HepG2 (cell line): ENCODE measurements around the gene H19. TPM values are rescaled to one million over a fixed set of nuclear protein-coding genes. Genes with fewer than 3 reads are reported as not detected.

Source experiments
- ATAC-seq: fragments of 200-7000 bp; cut with Tn5 transposase; 3 replicates; pipeline ENCODE4 v1.9.1; 2020; ENCODE audit warnings: mild to moderate bottlenecking, moderate library complexity
- BruUV-seq: library from RNA; stranded (reverse); fragments of 400-500 nt; replicated peaks from 2 replicates; lab custom pipeline; 2021; lab: Mats Ljungman, UMichigan
- CTCF ChIA-PET: fragments of 300-600 bp; formaldehyde crosslinking; extraction: SDS; loops from one replicate; lab custom pipeline; 2021; ENCODE audit warnings: low total read pairs, inconsistent platforms, low intra/inter-chr PET ratio; lab: Yijun Ruan, JAX
- POLR2A ChIA-PET: fragments of 350-600 bp; sonication (Branson Sonifier 250); formaldehyde crosslinking; loops from one replicate; lab custom pipeline; 2020; ENCODE audit warnings: antibody characterized with exemption, inconsistent platforms; lab: Yijun Ruan, JAX
- DNase-seq: peaks from one replicate; pipeline ENCODE4 v3.0.0-alpha.2; 2015; ENCODE audit warnings: low spot score
- FAIRE-seq: peaks from 3 replicates; lab custom pipeline; 2011; peaks lifted over from hg19 to GRCh38; lab: Jason Lieb, UNC
- H2AFZ ChIP-seq: one replicate; pipeline ENCODE4 v1.6.1; 2011; ENCODE audit warnings: low read length, inconsistent platforms
- H3K27ac ChIP-seq: fragments of 300-600 bp; 3 replicates; pipeline ENCODE4 v1.8.0; 2011; ENCODE audit warnings: mixed run types, mild to moderate bottlenecking, mixed read lengths, low read length, inconsistent platforms; ENCODE audit not compliant: insufficient read depth; ENCODE audit errors: extremely low read length
- H3K27me3 ChIP-seq, 2 experiments: fragments of 200-600 bp in 1 of 2; 2 replicates in 1 of 2; 3 replicates in 1 of 2; pipeline versions ENCODE4 v1.6.0 to v1.8.0; 2011; ENCODE audit warnings: low read length in 2 of 2, mild to moderate bottlenecking in 2 of 2, moderate library complexity in 2 of 2, inconsistent platforms in 1 of 2; ENCODE audit not compliant: insufficient read depth in 2 of 2, control insufficient read depth in 1 of 2
- H3K36me3 ChIP-seq, 2 experiments: fragments of 200-600 bp in 1 of 2; replicated peaks in 1 of 2; 2 replicates in 1 of 2; 3 replicates in 1 of 2; pipeline versions ENCODE4 v1.5.1 to v1.8.0; 2011; ENCODE audit warnings: low read length in 2 of 2, inconsistent platforms in 1 of 2; ENCODE audit not compliant: insufficient read depth in 2 of 2, control insufficient read depth in 1 of 2
- H3K4me1 ChIP-seq: 2 replicates; pipeline ENCODE4 v1.5.1; 2012; ENCODE audit warnings: low read length, inconsistent platforms; ENCODE audit not compliant: insufficient read depth
- H3K4me2 ChIP-seq: 2 replicates; pipeline ENCODE4 v1.6.0; 2011; ENCODE audit warnings: low read depth, low read length, inconsistent platforms
- H3K4me3 ChIP-seq, 3 experiments: fragments of 200-600 bp in 1 of 3; sonication (generic), shearing (Covaris generic) in 1 of 3; replicated peaks in 1 of 3; 2 replicates each; pipeline ENCODE4 v1.5.1; 2011 to 2016; ENCODE audit warnings: low read length in 3 of 3, inconsistent platforms in 2 of 3, low read depth in 2 of 3, mild to moderate bottlenecking in 2 of 3, control low read depth in 1 of 3, mixed read lengths in 1 of 3; ENCODE audit not compliant: insufficient read depth in 1 of 3
- H3K79me2 ChIP-seq: one replicate; pipeline ENCODE4 v1.6.1; 2011; ENCODE audit warnings: low read length, inconsistent platforms; ENCODE audit not compliant: insufficient read depth
- H3K9ac ChIP-seq: 2 replicates; pipeline ENCODE4 v1.6.0; 2011; ENCODE audit warnings: mild to moderate bottlenecking, low read depth, low read length, inconsistent platforms; ENCODE audit not compliant: insufficient read depth
- H3K9me3 ChIP-seq: 2 replicates; pipeline ENCODE4 v1.5.1; 2012; ENCODE audit warnings: mild to moderate bottlenecking, low read length
- H4K20me1 ChIP-seq: 2 replicates; pipeline ENCODE4 v1.6.0; 2011; ENCODE audit warnings: inconsistent platforms, mild to moderate bottlenecking, low read length, moderate library complexity; ENCODE audit not compliant: insufficient read depth
- ATF7-NPFF ChIP-seq: sonication (generic); formaldehyde crosslinking; IDR thresholded peaks from 2 replicates; pipeline ENCODE4 v1.8.1; 2023; ENCODE audit warnings: mild to moderate bottlenecking, low read depth, missing genetic modification reagents, moderate library complexity
- ETV5 ChIP-seq: IDR thresholded peaks from 2 replicates; pipeline ENCODE4 v1.6.1; 2018; ENCODE audit warnings: missing biosample characterization, missing genetic modification reagents, inconsistent platforms, borderline replicate concordance
- SMAD1 ChIP-seq: sonication (generic); formaldehyde crosslinking; IDR thresholded peaks from 2 replicates; pipeline ENCODE4 v1.4.0; 2020; ENCODE audit warnings: missing genetic modification reagents, low read depth, mild to moderate bottlenecking, borderline replicate concordance
- ZBTB42 ChIP-seq: sonication (generic); formaldehyde crosslinking; IDR thresholded peaks from 2 replicates; pipeline ENCODE4 v1.5.0; 2020; ENCODE audit warnings: mild to moderate bottlenecking, missing genetic modification reagents
- ZNF160 ChIP-seq: sonication (generic); formaldehyde crosslinking; IDR thresholded peaks from 2 replicates; pipeline ENCODE4 v1.8.0; 2022; ENCODE audit warnings: mild to moderate bottlenecking, inconsistent platforms, missing genetic modification reagents
- ZNF296 ChIP-seq: sonication (generic); formaldehyde crosslinking; conservative IDR thresholded peaks from 2 replicates; pipeline ENCODE4 v1.5.0; 2020; ENCODE audit warnings: mild to moderate bottlenecking, missing genetic modification reagents
- ZNF496 ChIP-seq: sonication (generic); formaldehyde crosslinking; IDR thresholded peaks from 2 replicates; pipeline ENCODE4 v1.8.1; 2023; ENCODE audit warnings: mild to moderate bottlenecking, moderate library complexity, missing genetic modification reagents; ENCODE audit not compliant: insufficient replicate concordance
- ZNF746 ChIP-seq: sonication (generic); formaldehyde crosslinking; IDR thresholded peaks from 2 replicates; pipeline ENCODE4 v1.8.0; 2022; ENCODE audit warnings: mild to moderate bottlenecking, missing genetic modification reagents
- ZNF784 ChIP-seq: sonication (generic); formaldehyde crosslinking; IDR thresholded peaks from 2 replicates; pipeline ENCODE4 v1.5.1; 2020; ENCODE audit warnings: missing genetic modification reagents, mild to moderate bottlenecking, borderline replicate concordance
- ZNF891 ChIP-seq: sonication (generic); formaldehyde crosslinking; IDR thresholded peaks from 2 replicates; pipeline ENCODE4 v1.5.0; 2020; ENCODE audit warnings: mild to moderate bottlenecking, missing genetic modification reagents
- WGBS: methylation state at CpG from one replicate; pipeline ENCODE4 v1.1.6; 2017; ENCODE audit warnings: low lambda C conversion rate; 5-methylcytosine and 5-hydroxymethylcytosine counted together
- in situ Hi-C: cut with HindIII; loops from 2 replicates; pipeline ENCODE4 v1.10.0; 2017; ENCODE audit warnings: low pct_unique_long_range_greater_than_20kb; ENCODE audit not compliant: extremely low pct_ligation_motif_present
- intact Hi-C: fragments of 100-400 bp; cut with micrococcal nuclease; formaldehyde crosslinking; loops from one replicate; pipeline ENCODE4 v1.10.0; 2022; ENCODE audit not compliant: unreplicated experiment
- polyA plus RNA-seq, 8 experiments: library from polyadenylated mRNA; depleted of rRNA in 3 of 8; stranded (reverse) in 7 of 8; unstranded in 1 of 8; fragments of >200 nt; fragmentation: Illumina TruSeq in 4 of 8; extraction: Trizol in 4 of 8; gene quantifications; 2 replicates each; pipeline versions ENCODE4 v1.2.1 to v1.2.3, GENCODE V29; 2011 to 2016; ENCODE audit warnings: low read depth in 4 of 8, missing spikeins in 1 of 8, mixed read lengths in 1 of 8; ENCODE audit not compliant: insufficient read depth in 1 of 8
- total RNA-seq, 5 experiments: library from RNA; depleted of rRNA; stranded (reverse); fragments of >200 nt; fragmentation: Illumina TruSeq; extraction: Trizol; gene quantifications; 2 replicates each; pipeline ENCODE4 v1.2.3, GENCODE V29; 2016; ENCODE audit warnings: low read depth in 1 of 5
- TF ChIP-seq, protein P1 (sequence below), 2 experiments: sonication (generic) in 1 of 2; formaldehyde crosslinking in 1 of 2; IDR thresholded peaks; 2 replicates each; pipeline versions ENCODE4 v1.4.0 to v1.6.1; 2016 to 2020; ENCODE audit warnings: borderline replicate concordance in 1 of 2, low read depth in 1 of 2, mild to moderate bottlenecking in 1 of 2, missing genetic modification reagents in 1 of 2

The H19 gene
- total and polyA plus RNA-seq, 2 of the 13 experiments (the other 11 are each of a cell fraction or from before 2014, with no cell fraction given) = 1.2 to 2.4 TPM

DNA sequence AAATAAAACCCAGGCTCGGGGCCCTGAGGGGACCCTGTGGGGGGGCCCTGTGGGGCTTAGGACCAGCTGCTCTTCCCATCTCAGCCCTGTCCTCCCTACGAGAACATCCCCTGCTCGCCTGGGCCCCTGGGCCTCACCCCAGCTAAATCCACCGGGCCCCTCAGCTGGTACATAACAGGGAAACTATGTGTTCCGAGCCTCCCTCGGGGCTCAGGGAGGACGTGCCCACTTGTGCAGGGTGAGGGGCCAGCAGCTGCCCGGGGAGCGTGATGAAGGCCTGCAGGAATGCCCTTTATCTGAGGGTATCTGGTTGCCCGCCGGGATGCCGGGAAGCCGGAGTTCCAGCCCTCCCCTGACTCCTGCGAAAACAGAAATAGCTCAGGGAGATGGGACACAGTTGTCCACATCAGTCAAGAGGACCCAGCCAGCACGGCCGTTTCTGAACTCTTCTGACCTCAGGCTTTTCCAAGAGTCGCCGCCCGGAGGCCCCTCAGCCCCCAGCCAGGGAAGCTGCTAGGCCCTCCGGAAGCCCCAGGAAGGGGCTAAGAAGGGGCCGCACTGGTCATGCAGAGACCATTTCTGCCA, 29.9 kb downstream of the H19 start:
- Histone ChIP-seq H3K36me3 (no peaks in the 10 kb centered on the region), H3K4me1 (no peaks in the 10 kb centered on the region), H3K27me3 (no peaks in the 10 kb centered on the region), H3K9me3 (no peaks in the 10 kb centered on the region), H3K4me3 (no peak overlapping the region), H3K79me2 (no peaks in the 10 kb centered on the region)
- no TSS peak for BruUV-seq
- no peak for DNase-seq
- TF ChIP-seq ZBTB42 = no peak
- no peak for TF ChIP-seq ZNF891 (CRISPR knock-in tag)
- no peak for TF ChIP-seq ETV5 (CRISPR knock-in tag)
- no peak for TF ChIP-seq ZNF296 (CRISPR knock-in tag)
- TF ChIP-seq ZNF784 (CRISPR knock-in tag) = no peak
- TF ChIP-seq ATF7-NPFF (CRISPR knock-in tag) = no peak
- TF ChIP-seq ZNF496 = no peak
- TF ChIP-seq, all 625 proteins: peak for 0
- in situ Hi-C loops = no loop called here
- ATAC-seq (no peak), FAIRE-seq (no peak)
- Histone ChIP-seq H2AFZ (no peak overlapping the region), H4K20me1 (no peaks in the 10 kb centered on the region), H3K27ac (no peak overlapping the region), H3K9ac (no peak overlapping the region), H3K4me2 (no peak overlapping the region)
- intact Hi-C loops = no loop called here
- ChIA-PET POLR2A (interaction anchor here (0.8 to 26.2 kb wide), 4 partner anchors 14 to 169 kb away, joined by 3 to 720 read pairs (median 4); no protein-coding TSS in a partner anchor), CTCF (interaction anchor here (2.6 kb wide), 1 partner anchor 184 kb away, joined by 24 read pairs; no protein-coding TSS in a partner anchor)
- WGBS = no CpG with 5 or more reads among the region's 21 CpGs

GRCh38 chr11:1966531-1966930, 31.1 kb downstream of the H19 start:
- ChIA-PET POLR2A (interaction anchor here (26.2 kb wide), 1 partner anchor 21 kb away, joined by 720 read pairs; no protein-coding TSS in a partner anchor), CTCF (no interaction called here)
- no peak for DNase-seq
- Histone ChIP-seq H3K9ac (no peak overlapping the region), H3K27ac (no peak overlapping the region), H3K4me1 (no peaks in the 10 kb centered on the region), H4K20me1 (no peaks in the 10 kb centered on the region), H3K4me3 (no peak overlapping the region), H3K79me2 (no peaks in the 10 kb centered on the region), H3K4me2 (no peak overlapping the region), H3K27me3 (no peaks in the 10 kb centered on the region), H2AFZ (no peak overlapping the region), H3K9me3 (no peaks in the 10 kb centered on the region), H3K36me3 (no peaks in the 10 kb centered on the region)
- TF ChIP-seq, protein P1, sequence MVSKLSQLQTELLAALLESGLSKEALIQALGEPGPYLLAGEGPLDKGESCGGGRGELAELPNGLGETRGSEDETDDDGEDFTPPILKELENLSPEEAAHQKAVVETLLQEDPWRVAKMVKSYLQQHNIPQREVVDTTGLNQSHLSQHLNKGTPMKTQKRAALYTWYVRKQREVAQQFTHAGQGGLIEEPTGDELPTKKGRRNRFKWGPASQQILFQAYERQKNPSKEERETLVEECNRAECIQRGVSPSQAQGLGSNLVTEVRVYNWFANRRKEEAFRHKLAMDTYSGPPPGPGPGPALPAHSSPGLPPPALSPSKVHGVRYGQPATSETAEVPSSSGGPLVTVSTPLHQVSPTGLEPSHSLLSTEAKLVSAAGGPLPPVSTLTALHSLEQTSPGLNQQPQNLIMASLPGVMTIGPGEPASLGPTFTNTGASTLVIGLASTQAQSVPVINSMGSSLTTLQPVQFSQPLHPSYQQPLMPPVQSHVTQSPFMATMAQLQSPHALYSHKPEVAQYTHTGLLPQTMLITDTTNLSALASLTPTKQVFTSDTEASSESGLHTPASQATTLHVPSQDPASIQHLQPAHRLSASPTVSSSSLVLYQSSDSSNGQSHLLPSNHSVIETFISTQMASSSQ (IDR thresholded peaks at IDR 0.05; ENCODE audit: low read depth) = no peak
- TF ChIP-seq, protein P1 (CRISPR knock-in tag; IDR thresholded peaks at IDR 0.05; ENCODE audit: borderline replicate concordance) = no peak
- no peak for TF ChIP-seq SMAD1 (CRISPR knock-in tag)
- no peak for TF ChIP-seq ZNF160 (CRISPR knock-in tag)
- no peak for TF ChIP-seq ZNF746 (CRISPR knock-in tag)
- FAIRE-seq = no peak
- intact Hi-C loops = no loop called here
- WGBS = no CpG with 5 or more reads among the region's 18 CpGs
- BruUV-seq = no TSS peak
- no peak for ATAC-seq
- in situ Hi-C loops = no loop called here
